ENCODE data around the gene PKNOX2.

Gene PKNOX2

GRCh38 chr11:125398994-125399640, 234.6 kb downstream of the PKNOX2 start:
- no peak for DNase-seq (ENCODE audit: extremely low read depth, low read depth)
- TF ChIP-seq, protein P1, sequence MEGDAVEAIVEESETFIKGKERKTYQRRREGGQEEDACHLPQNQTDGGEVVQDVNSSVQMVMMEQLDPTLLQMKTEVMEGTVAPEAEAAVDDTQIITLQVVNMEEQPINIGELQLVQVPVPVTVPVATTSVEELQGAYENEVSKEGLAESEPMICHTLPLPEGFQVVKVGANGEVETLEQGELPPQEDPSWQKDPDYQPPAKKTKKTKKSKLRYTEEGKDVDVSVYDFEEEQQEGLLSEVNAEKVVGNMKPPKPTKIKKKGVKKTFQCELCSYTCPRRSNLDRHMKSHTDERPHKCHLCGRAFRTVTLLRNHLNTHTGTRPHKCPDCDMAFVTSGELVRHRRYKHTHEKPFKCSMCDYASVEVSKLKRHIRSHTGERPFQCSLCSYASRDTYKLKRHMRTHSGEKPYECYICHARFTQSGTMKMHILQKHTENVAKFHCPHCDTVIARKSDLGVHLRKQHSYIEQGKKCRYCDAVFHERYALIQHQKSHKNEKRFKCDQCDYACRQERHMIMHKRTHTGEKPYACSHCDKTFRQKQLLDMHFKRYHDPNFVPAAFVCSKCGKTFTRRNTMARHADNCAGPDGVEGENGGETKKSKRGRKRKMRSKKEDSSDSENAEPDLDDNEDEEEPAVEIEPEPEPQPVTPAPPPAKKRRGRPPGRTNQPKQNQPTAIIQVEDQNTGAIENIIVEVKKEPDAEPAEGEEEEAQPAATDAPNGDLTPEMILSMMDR (IDR thresholded peaks at IDR 0.05; ENCODE audit: low read depth, low read length): no peak

GRCh38 chr11:125399945-125400344, 235.4 kb downstream of the PKNOX2 start:
- no peak for DNase-seq (ENCODE audit: extremely low read depth, low read depth)
- TF ChIP-seq, protein P1 (IDR thresholded peaks at IDR 0.05; ENCODE audit: low read depth, low read length): no peak

DNA sequence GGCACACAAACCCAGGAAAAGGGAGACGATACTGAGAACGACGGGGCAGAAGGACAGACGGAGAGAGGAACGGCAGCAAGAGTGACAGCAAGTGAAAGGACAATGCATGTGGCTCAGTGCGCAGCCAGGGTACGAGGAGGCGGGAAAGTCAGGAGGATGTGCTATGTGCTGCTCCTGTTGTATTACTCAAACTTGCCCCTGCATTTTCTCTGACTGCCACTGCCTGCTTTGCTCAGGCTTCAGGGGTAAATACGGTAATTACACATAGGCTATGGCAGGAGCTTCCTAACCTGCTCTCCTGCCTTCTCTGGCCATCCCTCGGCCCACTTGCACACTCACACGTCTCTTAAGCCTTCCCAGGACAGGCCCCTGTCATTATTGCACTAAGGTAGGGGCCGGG, 236.7 kb downstream of the PKNOX2 start:
- TF ChIP-seq, protein P1 (IDR thresholded peaks at IDR 0.05; ENCODE audit: low read depth, low read length): no peak
- no peak for DNase-seq (ENCODE audit: extremely low read depth, low read depth)

DNA sequence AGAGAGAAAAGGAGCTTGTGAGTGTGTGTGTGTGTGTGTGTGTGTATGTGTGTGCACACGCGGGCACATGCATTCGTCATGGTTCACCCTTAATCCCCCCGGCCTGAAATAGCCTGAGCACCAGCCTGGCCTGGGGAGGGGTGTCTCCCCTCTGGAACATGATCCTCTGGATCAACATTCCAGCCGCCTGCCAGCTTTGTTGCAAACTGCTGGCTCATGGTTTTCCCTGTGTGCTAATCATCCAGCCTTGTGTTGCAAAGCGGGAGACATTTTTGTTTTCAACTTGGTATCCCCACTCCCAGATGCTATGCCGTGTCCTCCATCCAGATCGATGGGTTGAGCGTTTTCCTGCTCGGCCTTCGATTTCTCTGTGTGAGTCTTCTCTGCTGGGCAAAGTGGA, 237.2 kb downstream of the PKNOX2 start:
- no peak for DNase-seq (ENCODE audit: extremely low read depth, low read depth)
- TF ChIP-seq, protein P1 (IDR thresholded peaks at IDR 0.05; ENCODE audit: low read depth, low read length): no peak

GRCh38 chr11:125402435-125402834, 237.9 kb downstream of the PKNOX2 start:
- TF ChIP-seq, protein P1 (IDR thresholded peaks at IDR 0.05; ENCODE audit: low read depth, low read length): no peak
- DNase-seq (ENCODE audit: extremely low read depth, low read depth): no peak

- TF ChIP-seq, protein P1 (IDR thresholded peaks at IDR 0.05; ENCODE audit: low read depth, low read length): no peak
- DNase-seq (ENCODE audit: extremely low read depth, low read depth): no peak
Measured at GRCh38 chr11:125404157-125404810, 239.7 kb downstream of the PKNOX2 start.
